Cortex of kidney (tissue), 1 donor: ENCODE data around the gene PRKAG2.
"Not testable (repeated sequence)": the region's sequence is repeated elsewhere in the genome, so short reads cannot be mapped to it uniquely, and the experiment has no call there.

Experiments used
- DNase-seq: peaks from one replicate; lab custom pipeline; 2025; lab: John Stamatoyannopoulos, UW

Gene PRKAG2

GRCh38 chr7:151884312-151885201, 7.6 kb upstream of the PRKAG2 start:
- DNase-seq: no peak

- DNase-seq: no peak
Measured at GRCh38 chr7:151883857-151884256, 6.9 kb upstream of the PRKAG2 start.

GRCh38 chr7:151882734-151883133, 5.8 kb upstream of the PRKAG2 start:
- DNase-seq: no peak

- no peak for DNase-seq
Measured at GRCh38 chr7:151880688-151881087, 3.8 kb upstream of the PRKAG2 start.

GRCh38 chr7:151877911-151878835, 1.3 kb upstream of the PRKAG2 start:
- no peak for DNase-seq

GRCh38 chr7:151875942-151876898, 695 bp downstream of the PRKAG2 start:
- no peak for DNase-seq

GRCh38 chr7:151874479-151874878, 2.4 kb downstream of the PRKAG2 start:
- not testable (repeated sequence) for DNase-seq

- no peak for DNase-seq
Measured at GRCh38 chr7:151873402-151873965, 3.4 kb downstream of the PRKAG2 start.

GRCh38 chr7:151872531-151873401, 4.1 kb downstream of the PRKAG2 start:
- no peak for DNase-seq

GRCh38 chr7:151871904-151872303, 5.0 kb downstream of the PRKAG2 start:
- no peak for DNase-seq

GRCh38 chr7:151871189-151871735, 5.7 kb downstream of the PRKAG2 start:
- DNase-seq: no peak

- DNase-seq: no peak
Measured at GRCh38 chr7:151869968-151870918, 6.7 kb downstream of the PRKAG2 start.

- DNase-seq: no peak
Measured at GRCh38 chr7:151869455-151869854, 7.5 kb downstream of the PRKAG2 start.

GRCh38 chr7:151869109-151869428, 7.8 kb downstream of the PRKAG2 start:
- no peak for DNase-seq

- no peak for DNase-seq
Measured at GRCh38 chr7:151868396-151869108, 8.4 kb downstream of the PRKAG2 start.

- DNase-seq: no peak
Measured at GRCh38 chr7:151867912-151868311, 9.0 kb downstream of the PRKAG2 start.

GRCh38 chr7:151866761-151867655, 9.9 kb downstream of the PRKAG2 start:
- DNase-seq: no peak
